Nucleus accumbens (tissue), 56 donors: Measurements from ENCODE around the gene SNX3.
A peak's percentile ranks its signal among the peaks of the same experiment; 100 is the strongest.

Experiments used
- DNase-seq, 56 donors: peaks; one replicate each; lab custom pipeline; 2025; lab: John Stamatoyannopoulos, UW

Gene SNX3

GRCh38 chr6:108171918-108172516 is 88.8 kb downstream of the SNX3 start:
- no peak for DNase-seq

GRCh38 chr6:108171291-108171917 is 89.4 kb downstream of the SNX3 start:
- DNase-seq, result no peak

DNA sequence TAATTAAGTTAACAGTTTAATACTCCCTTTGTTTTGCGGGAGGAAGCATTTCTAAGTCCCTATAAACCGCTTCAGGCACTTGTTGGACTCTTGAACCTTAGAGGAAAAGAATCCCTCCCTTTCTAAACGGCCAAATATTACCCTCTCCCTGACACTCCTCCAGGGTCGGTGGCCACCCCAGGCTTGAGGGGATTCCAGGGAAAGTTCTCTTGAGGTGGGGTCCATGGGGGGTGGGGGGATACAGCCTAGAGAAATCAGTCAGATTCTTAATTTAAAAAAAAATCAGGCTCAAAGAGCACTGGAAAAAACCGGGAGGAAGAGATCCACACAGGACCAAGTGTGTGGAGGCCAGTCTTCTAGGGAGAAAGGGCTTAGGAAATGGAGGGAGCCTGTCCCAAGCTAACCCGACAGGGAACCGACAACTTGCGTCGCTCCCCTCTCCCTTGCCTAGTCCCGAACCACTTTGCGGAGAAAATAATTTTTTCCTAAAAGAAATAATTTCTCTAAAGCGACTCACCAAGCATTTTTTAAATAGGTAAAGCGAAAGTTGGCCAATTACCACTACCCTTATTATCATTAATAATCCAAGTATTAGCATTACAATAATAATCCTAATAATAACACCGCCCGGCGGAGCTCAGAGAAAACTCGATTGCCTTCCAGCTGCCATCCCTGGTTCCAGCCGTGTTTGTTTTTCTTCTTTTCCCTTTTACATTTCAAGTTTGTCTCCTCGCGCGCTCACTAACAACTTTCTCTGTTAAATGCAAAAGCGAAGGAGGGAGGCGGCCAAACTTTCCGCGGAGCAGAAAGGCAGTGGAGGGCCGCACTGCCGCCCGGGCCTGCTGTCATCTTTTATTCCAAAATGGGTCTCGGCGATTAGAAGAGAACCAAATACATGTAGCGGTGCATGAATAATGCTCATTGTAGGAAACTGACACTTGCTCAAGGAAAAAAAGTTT is 90.2 kb downstream of the SNX3 start:
- DNase-seq, result peak in 4 of 56 donors; percentile 22 to 44 (median 24)

- no peak for DNase-seq
Observed at GRCh38 chr6:108169464-108170331, 91.1 kb downstream of the SNX3 start.

- peak in 12 of 56 donors; percentile 12 to 55 (median 22) for DNase-seq
Observed at GRCh38 chr6:108168501-108169463, 92.1 kb downstream of the SNX3 start.

GRCh38 chr6:108168090-108168463 is 92.8 kb downstream of the SNX3 start:
- DNase-seq, result no peak

DNA sequence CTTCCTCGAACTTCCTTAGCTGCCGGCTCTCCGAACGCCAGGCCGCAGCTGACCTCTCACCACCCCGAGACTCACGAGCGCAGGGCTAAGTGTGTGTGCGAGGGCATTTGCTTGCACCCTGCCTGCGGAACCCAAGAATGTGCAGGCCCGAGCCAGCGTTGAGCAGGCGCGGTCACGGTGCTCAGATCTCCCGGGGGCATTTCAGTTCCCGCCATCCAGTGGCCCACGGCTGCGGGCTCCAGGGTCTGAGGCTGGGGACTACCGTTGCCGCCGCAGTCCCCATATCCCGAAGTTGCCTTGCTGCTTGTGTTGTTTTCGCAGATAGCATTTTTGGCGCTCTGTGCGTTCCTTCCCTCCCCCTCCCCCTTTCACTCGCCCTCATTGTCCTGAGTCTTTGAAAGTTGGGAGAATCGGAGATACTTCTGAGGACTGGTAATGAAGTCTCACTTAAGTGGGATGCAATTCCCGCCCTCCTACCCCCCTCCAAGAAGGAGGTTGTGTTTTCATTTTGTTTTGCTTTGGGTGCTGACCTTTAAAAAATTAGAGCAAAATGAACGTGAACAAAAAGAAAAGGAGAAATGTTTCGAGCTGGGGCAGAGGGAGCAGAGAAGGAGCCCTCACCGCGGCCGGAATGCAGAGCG is 93.3 kb downstream of the SNX3 start:
- peak in 2 of 56 donors; percentile 8 to 18 for DNase-seq

- DNase-seq, result peak in 1 of 56 donors; percentile 7
Observed at GRCh38 chr6:108166664-108167448, 94.0 kb downstream of the SNX3 start.

GRCh38 chr6:108165714-108166663 is 94.9 kb downstream of the SNX3 start, which contains the start of gene NR2E1:
NR2E1 (plus strand) TSS chr6:108166022; CDS start chr6:108166766, 744 bp downstream.
- peak in 39 of 56 donors; percentile 16 to 78 (median 46) for DNase-seq

GRCh38 chr6:108164815-108165706 is 95.8 kb downstream of the SNX3 start:
- DNase-seq, result no peak

DNA sequence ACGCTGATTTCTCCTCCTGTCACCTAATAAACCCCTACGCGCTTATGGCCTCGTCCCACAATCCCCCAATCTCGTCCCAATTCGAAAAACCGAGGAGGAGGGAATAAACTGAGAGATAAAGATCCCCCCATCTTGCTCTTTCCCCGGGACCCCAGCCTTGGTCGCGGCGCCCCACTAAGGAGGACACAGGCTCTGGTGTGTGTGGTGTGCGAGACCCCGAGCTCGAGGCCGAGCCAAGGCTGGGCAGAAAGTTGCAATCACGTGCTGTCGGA is 96.4 kb downstream of the SNX3 start:
- DNase-seq, result no peak

GRCh38 chr6:108163644-108164542 is 96.9 kb downstream of the SNX3 start:
- no peak for DNase-seq

- no peak for DNase-seq
Observed at GRCh38 chr6:108163267-108163643, 97.6 kb downstream of the SNX3 start.

- no peak for DNase-seq
Observed at GRCh38 chr6:108161724-108162282, 99.0 kb downstream of the SNX3 start.
